ENCODE measurements around the gene KIAA0753.

Gene KIAA0753

DNA sequence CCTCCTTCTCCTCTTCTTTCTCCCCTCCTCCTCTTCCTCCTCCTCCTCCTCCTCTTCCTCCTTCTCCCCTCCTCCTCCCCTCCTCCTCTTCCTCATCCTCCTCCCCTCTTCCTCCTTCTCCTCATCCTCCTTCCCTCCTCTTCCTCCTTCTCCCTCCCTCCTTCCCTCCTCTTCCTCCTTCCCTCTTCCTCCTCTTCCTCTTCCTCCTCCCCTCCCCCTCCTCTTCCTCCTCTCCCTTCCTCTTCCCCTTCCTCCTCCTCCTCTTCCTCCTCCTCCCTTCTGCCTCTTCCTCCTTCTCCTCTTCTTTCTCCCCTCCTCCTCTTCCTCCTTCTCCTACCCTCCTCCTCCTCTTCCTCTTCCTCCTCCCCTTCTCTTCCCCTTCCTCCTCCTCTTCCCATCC lies 79.1 kb downstream of the KIAA0753 start:
- no peak overlapping the region for H3K4me3 ChIP-seq (ENCODE audit: low read depth, low read length)
- no peak for DNase-seq (ENCODE audit: low read depth)
- TF ChIP-seq MYC (IDR thresholded peaks at IDR 0.05; ENCODE audit: low read depth, low read length) (no peak), POLR2A (IDR thresholded peaks at IDR 0.05; ENCODE audit: extremely low read depth, insufficient read length) (no peak)
- TF ChIP-seq, protein P1, sequence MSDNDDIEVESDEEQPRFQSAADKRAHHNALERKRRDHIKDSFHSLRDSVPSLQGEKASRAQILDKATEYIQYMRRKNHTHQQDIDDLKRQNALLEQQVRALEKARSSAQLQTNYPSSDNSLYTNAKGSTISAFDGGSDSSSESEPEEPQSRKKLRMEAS (IDR thresholded peaks at IDR 0.05; ENCODE audit: low read depth, low read length), result no peak
- TF ChIP-seq, protein P2, sequence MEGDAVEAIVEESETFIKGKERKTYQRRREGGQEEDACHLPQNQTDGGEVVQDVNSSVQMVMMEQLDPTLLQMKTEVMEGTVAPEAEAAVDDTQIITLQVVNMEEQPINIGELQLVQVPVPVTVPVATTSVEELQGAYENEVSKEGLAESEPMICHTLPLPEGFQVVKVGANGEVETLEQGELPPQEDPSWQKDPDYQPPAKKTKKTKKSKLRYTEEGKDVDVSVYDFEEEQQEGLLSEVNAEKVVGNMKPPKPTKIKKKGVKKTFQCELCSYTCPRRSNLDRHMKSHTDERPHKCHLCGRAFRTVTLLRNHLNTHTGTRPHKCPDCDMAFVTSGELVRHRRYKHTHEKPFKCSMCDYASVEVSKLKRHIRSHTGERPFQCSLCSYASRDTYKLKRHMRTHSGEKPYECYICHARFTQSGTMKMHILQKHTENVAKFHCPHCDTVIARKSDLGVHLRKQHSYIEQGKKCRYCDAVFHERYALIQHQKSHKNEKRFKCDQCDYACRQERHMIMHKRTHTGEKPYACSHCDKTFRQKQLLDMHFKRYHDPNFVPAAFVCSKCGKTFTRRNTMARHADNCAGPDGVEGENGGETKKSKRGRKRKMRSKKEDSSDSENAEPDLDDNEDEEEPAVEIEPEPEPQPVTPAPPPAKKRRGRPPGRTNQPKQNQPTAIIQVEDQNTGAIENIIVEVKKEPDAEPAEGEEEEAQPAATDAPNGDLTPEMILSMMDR (IDR thresholded peaks at IDR 0.05; ENCODE audit: low read depth, low read length), result no peak

DNA sequence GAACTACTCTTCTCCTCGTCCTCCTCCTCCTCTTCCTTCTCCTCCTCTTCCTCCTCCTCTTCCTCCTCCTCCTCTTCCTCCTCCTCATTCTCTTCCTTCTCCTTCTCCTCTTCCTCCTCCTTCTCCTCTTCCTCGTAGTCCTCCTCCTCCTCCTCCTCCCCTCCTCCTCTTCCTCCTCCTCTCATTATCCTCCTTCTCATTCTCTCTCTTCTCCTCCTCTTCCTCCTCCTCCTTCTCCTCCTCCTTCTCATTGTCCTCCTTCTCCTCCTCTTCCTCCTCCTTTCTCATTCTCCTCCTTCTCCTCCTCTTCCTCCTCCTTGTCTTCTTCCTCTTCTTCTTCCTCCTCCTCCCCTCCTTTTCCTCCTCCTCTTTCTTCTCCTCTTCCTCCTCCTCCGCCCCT lies 80.0 kb downstream of the KIAA0753 start:
- DNase-seq (ENCODE audit: low read depth), result no peak
- TF ChIP-seq, protein P2 (IDR thresholded peaks at IDR 0.05; ENCODE audit: low read depth, low read length), result no peak
- TF ChIP-seq POLR2A (IDR thresholded peaks at IDR 0.05; ENCODE audit: extremely low read depth, insufficient read length) (no peak), MYC (IDR thresholded peaks at IDR 0.05; ENCODE audit: low read depth, low read length) (no peak)
- TF ChIP-seq, protein P1 (IDR thresholded peaks at IDR 0.05; ENCODE audit: low read depth, low read length), result no peak
- H3K4me3 ChIP-seq (ENCODE audit: low read depth, low read length), result no peak overlapping the region

DNA sequence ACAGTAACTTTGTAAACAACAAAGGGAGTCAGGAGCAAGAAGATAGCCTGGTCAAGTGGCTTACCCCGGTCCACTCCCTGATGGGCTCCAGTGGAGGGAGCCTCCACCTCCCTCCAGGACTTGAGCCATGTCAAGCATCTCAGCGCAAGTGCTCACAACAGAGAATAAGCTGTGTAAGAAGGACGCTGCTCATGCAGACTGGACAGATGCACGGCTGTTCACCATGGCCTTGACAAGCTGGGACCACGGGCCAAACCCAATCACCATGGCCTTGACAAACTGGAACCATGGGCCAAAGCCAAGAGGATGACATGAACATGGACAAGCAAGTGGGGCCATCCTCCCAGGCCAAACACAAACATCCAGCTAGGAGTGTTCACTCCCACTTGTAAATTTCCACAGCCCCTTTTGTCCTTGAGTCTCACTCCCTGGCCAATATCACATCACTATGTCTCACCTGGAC lies 80.7 kb downstream of the KIAA0753 start:
- TF ChIP-seq MYC (IDR thresholded peaks at IDR 0.05; ENCODE audit: low read depth, low read length) (no peak), POLR2A (IDR thresholded peaks at IDR 0.05; ENCODE audit: extremely low read depth, insufficient read length) (no peak)
- TF ChIP-seq, protein P2 (IDR thresholded peaks at IDR 0.05; ENCODE audit: low read depth, low read length), result no peak
- TF ChIP-seq, protein P1 (IDR thresholded peaks at IDR 0.05; ENCODE audit: low read depth, low read length), result no peak
- no peak for DNase-seq (ENCODE audit: low read depth)
- no peak overlapping the region for H3K4me3 ChIP-seq (ENCODE audit: low read depth, low read length)

DNA sequence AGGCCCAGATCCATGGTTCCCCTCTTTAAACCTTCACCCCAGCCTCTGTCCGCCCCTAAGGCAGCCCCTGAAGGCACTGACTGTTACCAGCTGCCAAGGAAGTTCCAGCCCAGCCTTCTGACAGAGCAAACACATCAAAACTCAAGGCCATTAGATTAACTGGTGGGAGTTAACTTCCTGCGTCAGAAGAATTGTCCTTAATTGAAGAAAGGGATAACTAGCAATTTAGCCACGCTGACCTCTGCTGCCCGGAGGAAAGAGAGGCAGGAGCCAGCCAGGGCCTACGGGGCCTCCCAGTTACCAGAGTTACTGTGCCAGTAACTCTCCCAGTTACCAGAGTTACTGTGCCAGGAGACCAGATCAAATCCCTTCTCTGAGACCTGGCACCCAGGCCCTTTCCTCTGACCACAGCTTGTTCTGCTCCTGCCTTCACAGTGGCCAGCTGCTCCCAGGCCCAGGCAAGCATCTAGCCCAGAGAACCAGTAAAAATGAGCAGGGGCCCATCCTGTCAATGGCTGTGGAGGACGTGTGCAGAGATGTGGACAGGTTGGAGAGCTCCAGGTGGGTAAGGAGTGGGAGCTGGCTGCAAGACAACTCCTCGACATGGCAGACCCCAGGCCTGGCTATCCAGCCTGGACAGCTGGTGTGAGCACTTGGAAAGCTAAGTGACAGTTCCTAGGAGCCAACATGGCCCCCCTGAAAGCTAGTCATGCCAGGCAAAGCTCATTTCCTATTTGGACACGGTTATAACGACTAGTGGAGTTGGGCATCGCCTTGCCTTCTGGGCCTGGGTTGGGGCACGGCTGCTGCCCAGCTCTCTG lies 81.4 kb downstream of the KIAA0753 start:
- DNase-seq (ENCODE audit: low read depth), result no peak
- H3K4me3 ChIP-seq (ENCODE audit: low read depth, low read length), result no peak overlapping the region
- TF ChIP-seq, protein P1 (IDR thresholded peaks at IDR 0.05; ENCODE audit: low read depth, low read length), result no peak
- TF ChIP-seq POLR2A (IDR thresholded peaks at IDR 0.05; ENCODE audit: extremely low read depth, insufficient read length) (no peak), MYC (IDR thresholded peaks at IDR 0.05; ENCODE audit: low read depth, low read length) (no peak)
- TF ChIP-seq, protein P2 (IDR thresholded peaks at IDR 0.05; ENCODE audit: low read depth, low read length), result no peak

DNA sequence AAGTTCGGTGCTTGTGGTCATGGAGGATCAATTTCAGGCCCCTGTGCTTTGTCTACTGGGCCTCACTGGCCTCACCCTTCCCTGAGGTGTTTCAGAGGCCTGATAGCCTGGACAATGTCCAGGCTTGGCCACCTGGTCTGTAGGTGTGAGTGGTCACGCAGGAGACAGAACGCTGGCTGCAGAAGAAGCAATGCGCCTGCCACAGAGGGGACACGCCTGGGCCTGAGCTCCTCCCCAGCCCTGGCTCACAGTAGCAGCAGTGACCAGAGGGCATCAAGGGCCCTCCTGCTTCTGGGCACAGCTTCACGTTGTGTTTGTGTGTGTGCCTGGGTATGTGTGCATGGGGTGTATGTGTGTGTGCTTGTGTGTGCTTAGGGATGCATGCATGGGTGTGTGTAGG lies 82.2 kb downstream of the KIAA0753 start:
- DNase-seq (ENCODE audit: low read depth), result no peak
- TF ChIP-seq, protein P2 (IDR thresholded peaks at IDR 0.05; ENCODE audit: low read depth, low read length), result no peak
- TF ChIP-seq MYC (IDR thresholded peaks at IDR 0.05; ENCODE audit: low read depth, low read length) (no peak), POLR2A (IDR thresholded peaks at IDR 0.05; ENCODE audit: extremely low read depth, insufficient read length) (no peak)
- TF ChIP-seq, protein P1 (IDR thresholded peaks at IDR 0.05; ENCODE audit: low read depth, low read length), result no peak
- H3K4me3 ChIP-seq (ENCODE audit: low read depth, low read length), result no peak overlapping the region

All from NB4 (cell line).